ENCODE results near the gene PLPPR3.

The PLPPR3 gene

GRCh38 chr19:806815-807421 is 14.8 kb downstream of the PLPPR3 start:
- DNase-seq, result no peak

GRCh38 chr19:805600-806550 is 15.9 kb downstream of the PLPPR3 start:
- DNase-seq, result no peak

DNA sequence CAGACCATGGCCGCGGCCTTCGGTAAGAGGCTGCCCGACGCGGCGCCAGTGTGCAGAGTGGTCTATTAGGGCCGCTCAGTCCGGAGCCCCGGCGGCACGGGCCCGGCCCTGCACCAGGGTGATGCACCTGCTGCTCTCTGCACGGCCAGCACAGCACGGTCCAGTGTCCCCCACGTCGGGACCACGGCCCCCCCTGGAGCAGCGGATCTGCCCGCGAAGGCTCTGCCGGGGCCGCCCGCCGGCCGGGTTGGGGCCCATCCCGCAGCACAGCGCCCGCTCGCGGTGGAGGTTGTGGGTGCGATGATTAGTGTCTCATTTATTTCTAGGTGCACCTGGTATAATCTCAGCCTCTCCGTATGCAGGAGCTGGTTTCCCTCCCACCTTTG is 16.6 kb downstream of the PLPPR3 start:
- DNase-seq, result no peak

DNA sequence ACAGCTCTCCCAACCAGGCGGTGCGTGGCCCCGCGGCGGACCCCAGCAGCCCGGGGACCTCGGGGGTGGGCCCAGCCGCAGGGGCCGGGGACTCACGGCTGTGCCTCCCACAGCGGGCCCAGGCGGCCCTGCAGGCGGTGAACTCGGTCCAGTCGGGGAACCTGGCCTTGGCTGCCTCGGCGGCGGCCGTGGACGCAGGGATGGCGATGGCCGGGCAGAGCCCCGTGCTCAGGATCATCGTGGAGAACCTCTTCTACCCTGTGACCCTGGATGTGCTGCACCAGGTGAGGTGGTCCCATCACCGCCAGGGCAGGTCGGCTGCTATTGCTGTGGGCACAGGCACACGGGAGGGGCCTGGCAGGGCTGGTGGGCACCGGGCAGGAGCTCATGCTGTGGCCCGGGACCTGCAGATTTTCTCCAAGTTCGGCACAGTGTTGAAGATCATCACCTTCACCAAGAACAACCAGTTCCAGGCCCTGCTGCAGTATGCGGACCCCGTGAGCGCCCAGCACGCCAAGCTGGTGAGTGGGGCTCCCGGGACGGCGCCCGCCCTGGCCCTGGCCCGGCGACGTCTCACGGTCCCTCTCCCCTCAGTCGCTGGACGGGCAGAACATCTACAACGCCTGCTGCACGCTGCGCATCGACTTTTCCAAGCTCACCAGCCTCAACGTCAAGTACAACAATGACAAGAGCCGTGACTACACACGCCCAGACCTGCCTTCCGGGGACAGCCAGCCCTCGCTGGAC is 17.2 kb downstream of the PLPPR3 start:
- no peak for DNase-seq

GRCh38 chr19:803686-804418 is 17.9 kb downstream of the PLPPR3 start:
- DNase-seq, result no peak

DNA sequence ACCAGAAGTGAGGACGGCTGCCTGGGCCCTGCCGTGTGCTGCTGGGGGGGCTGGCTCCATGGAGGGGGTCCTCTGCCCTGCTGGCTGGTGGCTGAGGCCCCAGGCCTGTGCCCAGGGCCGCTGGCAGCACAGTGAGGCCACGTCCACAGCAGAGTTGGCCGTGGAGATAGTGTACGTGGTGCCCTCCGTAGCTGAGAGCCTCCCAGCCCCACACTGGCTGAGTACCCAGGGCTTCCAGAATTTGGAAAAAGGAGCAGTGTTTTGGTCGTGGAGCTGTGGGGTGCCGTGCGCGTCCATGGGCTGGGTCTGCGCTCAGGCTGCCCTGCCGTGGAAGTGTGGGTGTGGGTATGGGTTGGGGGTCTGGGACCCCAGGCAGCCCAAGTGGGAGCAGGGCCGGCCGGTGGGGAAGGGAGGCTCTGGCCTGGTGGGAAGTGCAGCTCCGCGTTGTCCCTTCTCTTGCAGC is 18.6 kb downstream of the PLPPR3 start:
- DNase-seq, result no peak

DNA sequence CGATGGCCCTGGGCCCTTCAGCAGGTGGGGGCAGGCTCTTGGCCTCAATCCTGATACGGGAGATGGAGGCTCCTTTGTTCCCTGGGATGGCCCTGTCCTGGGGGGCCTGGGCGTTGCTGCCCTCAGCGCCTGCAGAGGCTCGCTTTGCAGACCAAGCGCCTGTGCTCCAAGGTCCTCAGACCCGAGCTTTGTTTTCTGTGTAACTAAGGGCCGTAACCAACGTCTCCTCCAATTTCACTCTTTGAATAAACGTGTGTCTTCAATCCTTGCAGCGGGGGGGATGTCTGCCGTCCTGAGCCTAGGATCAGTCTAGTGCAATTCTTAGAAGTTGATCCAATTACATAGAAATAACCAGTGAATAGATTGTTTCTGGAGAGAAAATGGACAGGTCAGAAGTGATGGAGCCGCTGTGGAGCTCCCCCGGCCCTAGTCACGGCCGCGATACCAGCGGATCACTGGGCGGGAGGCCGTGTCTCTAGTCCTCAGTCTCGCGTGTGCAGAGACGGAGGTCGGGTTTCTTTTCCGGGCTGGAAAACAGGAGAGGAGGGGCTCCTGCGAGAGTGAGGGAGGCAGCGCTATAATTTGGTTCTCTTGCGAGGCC is 19.2 kb downstream of the PLPPR3 start:
- no peak for DNase-seq

DNA sequence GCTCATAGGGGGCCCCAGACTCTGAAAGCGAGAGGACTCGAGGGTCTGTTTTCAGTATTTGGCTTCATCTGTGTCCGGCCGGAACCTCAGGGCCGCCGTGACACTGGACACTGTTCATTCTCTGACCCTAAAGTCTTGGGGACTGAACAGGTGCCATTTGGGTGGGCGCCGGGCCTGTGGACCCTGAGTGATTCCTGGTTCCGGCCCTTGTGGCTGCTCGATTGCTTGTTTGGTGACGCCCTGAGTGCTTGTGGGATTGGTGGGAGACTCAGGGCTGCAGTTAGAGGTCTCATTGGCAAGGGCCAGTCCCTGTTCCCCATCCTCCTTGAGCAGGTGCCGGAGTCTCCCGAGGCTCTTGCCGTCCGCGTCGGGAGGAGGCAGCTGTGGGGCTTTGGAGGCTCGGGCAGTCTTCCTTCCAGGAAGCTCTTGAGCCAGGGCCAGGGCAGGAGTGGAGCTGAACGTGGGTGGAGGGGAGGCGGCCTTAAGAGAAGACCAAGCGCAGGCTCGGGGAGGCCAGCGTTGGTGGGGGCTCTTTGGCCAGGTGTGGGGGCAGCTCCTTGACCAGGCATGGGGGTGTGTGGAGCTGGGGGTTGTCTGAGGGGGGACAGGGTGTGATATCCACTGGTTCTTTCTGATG is 19.8 kb downstream of the PLPPR3 start:
- no peak for DNase-seq

DNA sequence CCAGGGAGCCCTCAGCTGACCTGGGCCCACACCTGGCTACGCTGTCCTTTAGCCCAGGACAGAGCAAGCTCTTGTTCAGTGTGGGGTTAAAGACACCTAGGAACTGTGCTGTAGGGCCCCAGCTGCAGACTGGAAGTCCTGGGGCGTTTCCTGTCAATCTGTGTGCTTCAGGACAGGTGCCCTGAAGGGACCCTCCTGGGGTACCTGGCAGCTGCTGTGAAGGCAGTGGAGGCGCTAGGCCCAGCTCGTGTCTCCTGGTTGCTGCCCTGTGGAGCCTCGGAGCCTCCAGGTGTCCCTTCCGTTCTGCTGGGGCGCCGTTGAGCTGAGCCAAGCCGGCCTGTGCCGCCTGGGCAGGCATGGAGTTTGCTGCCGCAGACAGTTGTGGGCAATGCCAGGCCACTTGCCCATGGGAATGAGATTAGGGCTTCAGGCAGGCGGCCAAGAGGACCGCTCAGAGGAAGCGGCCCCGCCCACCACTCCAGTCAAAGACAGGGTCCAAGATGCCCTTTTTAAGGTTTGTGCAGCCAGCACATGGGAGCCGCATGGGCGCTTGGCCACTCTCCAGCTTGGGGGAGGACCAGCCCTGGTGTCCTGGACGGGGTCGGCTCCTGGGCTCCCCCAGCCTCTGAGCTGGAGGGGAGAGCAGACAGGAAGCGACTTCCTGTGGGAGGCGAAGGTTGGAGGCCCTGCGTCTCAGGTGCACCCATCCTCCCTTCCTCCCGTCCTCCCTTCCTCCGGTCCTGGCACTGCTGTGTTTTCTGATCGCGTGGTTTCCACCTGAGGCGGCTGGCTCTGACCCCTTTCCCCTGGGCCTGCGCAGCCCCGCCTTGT is 20.5 kb downstream of the PLPPR3 start:
- peak in 1 of 2 experiments; percentile 42 for DNase-seq

DNA sequence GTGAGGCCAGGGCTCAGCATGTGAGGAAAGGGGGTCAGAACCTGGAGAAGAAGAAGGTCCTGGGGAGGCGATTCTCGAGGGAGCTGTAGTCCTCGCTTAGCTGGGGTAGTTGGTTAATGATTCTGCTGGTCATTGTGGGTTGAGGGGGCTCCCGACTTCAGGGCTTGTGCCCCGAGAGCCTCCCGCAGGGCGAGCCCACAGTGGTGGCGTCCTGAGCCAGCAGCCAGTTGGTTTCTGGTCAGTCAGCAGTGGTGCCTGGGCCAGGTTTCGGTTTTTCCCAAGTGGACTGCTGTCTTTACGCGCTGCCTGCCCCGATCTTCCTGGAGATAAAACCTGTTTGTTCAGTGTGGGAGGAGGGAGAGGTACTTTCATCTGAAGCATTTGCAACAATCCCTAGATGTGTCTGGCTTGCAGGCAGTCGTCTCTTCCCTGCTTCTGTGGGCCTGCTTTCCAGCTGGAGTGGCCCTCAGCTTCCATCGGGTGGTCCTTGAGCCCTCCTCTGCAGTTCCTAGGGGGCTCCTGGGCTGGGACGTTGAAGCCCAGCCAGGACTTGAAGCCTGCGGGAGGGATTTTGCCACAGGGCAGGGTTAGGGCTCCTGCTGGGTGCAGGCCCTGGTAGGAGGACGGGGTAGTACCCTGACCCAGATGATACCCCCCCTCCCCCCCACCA is 21.3 kb downstream of the PLPPR3 start:
- DNase-seq, result no peak

DNA sequence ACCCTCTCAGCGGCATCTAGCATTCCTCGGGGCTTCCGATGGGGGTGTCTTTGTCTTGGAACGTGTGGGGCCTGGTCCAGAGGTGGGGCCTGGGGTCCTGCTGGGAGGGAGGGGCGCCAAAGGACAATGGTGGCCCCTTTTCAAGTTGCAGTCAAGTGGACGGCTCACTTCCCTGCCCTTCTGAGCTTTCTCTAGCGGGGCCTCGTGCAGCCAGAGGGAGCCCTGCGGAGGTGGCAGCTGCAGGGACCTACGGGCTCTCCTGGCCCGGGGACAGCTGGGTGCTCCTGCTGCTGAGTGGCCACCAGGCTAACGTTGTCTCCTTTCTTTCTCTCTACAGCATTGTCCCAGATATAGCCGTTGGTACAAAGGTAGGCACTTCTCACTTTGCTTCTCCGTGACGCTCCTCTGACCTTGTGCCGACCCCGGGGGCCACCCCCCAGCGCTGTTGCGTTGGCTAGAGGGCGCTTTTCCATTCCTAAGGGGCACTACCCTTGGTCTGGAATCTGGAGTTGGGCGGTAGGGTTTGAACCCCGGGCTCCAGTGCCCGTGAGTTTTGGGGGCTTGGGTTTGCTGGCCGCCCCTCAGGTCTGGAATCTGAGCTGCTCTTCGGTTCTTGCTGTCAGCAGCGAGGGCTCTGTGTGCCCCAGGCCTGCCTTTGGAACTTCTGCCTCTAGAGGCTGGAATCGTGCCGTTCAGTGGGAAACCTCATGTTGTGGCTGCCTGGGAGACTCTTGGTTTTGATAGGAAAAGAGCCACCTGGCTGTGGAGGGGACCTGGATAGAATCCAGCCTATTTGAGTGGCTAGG is 22.5 kb downstream of the PLPPR3 start:
- DNase-seq, result peak in 1 of 2 experiments; percentile 46

GRCh38 chr19:798415-799075 is 23.2 kb downstream of the PLPPR3 start:
- DNase-seq, result peak in 1 of 2 experiments; percentile 53

DNA sequence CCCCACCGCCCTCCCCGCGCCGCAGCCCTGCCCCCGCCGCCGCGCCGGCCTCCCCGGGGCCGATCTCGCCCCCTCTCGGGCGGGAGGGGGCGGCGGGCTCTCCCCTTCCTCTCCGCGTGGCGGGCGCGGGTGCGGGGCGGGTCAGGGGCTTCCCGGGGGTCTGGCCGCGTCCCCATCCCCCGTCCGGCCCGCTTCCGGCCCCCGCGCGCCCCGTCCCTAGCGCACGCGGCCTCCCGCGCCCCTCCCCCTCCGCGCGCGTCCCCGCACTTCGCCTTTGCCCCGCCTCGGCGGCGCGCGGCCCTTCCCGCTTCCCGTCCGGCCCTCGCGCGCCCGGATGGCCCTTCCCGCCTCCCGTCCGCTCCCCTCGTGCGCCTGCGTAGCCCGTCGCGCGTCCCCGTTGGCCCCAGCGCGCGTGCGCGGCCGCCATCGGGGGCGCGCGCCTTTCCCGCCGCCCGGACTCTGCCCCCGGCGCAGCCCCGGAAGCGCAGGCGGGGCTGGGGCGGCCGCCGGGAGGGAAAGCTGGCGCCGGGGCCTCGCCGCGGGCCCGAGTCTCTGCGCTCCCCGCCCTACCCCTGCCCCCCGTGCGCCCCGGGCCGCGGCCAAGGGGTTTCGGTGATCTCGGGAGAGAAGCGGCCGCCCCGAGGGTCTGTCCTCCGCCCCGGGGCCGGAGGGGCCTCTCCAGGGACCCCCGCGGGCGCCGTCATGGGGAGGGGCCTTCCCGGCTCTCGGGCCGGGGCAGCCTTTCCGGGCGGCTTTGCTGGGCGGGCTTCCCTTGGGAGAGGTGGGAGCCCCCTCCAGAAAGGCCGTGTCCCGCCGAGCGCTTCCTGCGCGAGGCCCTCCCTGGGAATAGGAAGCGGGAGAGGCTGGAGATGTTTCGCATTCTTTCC is 24.0 kb downstream of the PLPPR3 start:
- peak; percentile 79 to 95 for DNase-seq

- peak; percentile 99 to 100 for DNase-seq
Observed at GRCh38 chr19:796692-797527, 24.8 kb downstream of the PLPPR3 start, which contains the start of gene PTBP1. TSS of gene PTBP1 (plus strand) at chr19:797452. CDS start at chr19:797498, 46 bp downstream.

DNA sequence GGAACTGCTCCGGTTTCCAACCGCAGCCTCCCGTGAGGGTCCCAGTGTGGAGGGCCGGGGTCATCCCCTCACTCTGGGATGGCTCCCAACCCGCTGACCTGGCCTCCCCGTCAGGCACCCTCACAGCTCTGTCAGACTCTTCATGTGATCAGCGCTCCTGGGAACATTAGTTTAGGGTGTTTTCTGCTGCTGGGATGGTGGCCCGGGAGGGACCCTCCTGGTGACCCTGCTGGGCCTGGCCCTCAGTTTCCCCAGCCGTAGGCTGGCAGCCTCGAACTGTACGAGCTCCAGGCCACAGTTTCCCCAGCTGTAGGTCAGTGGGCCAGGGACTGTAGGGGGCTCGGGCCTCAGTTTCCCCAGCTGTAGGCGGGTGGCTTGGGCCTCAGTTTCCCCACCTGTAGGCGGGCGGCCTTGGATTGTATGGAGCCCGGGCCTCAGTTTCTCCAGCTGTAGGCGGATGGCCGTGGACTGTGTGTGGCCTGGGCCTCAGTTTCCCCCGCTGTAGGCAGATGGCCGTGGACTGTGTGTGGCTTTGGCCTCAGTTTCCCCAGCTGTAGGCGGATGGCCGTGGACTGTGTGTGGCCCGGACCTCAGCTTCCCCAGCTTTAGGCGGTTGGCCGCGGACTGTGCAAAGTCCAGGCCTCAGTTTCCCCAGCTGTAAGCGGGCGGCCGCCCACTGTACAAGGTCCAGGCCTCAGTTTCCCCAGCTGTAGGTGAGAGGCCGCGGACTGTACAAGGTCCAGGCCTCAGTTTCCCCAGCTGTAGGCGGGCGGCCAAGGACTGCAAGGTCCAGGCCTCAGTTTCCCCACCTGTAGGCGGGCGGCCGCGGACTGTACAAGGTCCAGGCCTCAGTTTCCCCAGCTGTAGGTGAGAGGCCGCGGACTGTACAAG is 25.8 kb downstream of the PLPPR3 start:
- no peak for DNase-seq
